HG03520 (cell line): ENCODE data around the gene PNMA1.

Experiments
- ATAC-seq: cut with Tn5 transposase; IDR thresholded peaks from one replicate; pipeline ENCODE4 v1.9.1; 2021; ENCODE audit warnings: mild to moderate bottlenecking, moderate library complexity; ENCODE audit not compliant: unreplicated experiment

The PNMA1 gene

DNA sequence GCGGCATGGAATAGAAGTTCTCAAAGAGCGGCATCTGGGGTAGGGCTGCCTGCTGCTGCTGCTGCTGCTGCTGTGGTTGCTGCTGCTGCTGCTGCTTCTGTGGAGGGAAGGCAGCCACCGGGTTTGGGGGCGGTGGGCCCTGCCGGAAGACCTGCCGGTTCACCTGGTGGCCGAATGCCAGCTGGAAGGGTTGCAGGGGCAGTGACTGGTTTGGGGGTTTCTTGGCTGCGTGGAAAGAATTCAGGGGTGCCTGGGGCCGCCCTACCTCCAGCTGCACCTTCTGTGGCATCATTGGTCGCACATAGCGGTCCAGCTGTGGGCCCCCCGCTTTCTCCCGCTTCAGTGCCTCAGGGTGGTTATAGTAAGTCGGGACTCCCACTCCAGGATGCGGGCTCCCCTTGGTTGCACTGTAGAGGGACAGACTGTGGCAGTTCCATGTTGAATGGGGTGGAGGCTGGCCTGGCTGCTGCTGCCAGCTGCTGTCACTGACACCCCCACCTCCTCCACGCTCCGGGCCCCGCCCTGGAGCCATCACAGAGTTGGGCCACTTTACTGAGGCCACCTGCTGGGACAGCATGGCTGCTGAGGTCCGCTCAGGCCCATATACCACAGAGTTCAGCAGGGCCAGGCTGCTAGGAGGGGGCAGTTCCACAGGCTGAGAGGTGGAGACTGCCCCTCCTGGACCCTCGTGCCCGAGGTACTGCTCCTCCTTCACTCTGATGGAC is 25.2 kb upstream of the PNMA1 start:
- ATAC-seq, result no peak

DNA sequence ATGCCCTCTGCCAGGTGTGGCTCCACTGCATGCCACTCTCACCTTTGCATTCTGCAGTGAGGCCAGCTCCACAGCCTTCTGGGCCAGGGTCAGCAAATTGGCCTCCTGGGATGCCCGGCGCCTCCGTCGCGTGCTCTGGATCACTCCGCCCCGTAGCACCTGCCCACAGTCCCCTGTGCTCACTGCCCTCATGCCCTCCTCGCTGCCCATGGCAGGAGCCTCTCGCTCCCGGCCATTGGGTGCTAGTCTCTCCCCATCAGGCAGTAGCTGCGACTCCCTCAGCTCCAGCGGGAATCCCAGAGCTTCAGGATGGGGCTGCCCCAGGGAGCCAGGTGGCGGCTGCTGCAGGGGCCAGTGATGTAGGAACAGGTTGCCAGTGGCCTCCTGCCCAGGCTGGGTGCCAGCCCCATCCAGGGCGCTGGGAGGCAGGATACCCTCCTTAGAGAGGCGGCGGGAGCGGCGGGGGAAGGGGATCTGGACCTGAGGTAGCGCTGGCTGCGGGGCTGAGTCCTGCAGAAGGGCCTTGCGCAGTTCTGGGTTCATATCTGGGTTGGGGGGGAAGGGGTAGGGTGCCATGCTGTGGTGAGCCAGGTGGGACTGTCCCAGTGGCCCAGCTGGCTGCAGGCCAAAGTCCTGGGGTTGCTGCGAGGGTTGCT is 24.5 kb upstream of the PNMA1 start:
- no peak for ATAC-seq

DNA sequence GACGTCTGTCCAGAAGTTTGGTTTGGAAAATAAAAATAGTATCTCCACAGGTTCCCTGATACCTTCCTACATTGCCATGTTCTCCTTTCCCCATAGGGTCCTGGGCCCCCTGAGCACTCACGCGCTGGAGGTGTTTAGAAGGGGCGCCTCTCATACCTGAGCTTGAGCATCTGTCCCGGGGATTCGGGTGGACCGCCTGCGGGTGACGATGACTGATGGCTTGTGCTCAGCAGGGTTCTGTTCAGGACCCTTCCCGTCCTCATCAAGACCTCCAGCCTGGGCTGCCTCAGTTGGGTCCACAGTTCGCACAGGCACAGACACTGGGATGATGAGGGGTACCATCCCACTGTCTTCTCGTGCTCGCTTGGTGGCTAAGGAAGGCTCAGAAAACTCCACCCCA is 22.7 kb upstream of the PNMA1 start:
- ATAC-seq, result no peak

DNA sequence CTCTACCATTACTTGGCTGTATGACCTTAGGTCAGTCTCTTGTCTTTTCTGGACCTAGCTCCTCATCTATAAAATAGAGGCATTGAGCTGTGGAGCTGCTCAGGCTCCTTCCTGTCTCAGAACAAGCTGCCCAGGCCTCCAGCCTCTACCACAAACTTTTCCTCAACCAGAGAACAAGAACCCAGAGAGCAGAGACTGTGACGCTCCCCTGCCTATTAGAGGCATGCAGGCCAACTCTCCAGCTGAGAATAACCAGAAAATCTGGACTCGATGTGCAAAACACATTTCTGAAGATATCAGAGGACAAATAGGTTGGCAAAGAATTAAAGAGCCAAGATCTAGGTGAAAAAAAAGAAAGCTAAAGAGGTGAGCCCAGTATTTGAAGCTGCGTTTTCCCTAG is 17.8 kb upstream of the PNMA1 start:
- no peak for ATAC-seq

DNA sequence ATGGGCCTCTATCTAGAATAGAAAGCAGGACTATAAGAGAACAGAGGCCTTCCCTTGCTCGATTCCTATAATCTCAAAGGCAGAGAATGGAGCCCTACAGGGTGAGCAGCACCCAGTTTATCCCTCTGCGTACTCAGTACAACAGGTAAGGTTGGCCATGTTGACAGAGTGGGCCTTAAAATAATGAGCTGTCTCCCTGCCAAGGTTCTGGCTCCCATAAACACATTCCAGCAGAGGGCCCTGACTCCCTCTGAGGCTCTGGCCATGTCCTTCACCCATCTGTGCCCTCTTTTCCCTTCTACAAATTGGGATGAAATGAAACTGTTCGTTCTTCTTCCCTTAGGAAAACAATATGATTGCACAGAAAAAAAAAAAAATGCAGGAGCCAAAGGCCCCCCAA is 16.9 kb upstream of the PNMA1 start:
- ATAC-seq, result no peak

DNA sequence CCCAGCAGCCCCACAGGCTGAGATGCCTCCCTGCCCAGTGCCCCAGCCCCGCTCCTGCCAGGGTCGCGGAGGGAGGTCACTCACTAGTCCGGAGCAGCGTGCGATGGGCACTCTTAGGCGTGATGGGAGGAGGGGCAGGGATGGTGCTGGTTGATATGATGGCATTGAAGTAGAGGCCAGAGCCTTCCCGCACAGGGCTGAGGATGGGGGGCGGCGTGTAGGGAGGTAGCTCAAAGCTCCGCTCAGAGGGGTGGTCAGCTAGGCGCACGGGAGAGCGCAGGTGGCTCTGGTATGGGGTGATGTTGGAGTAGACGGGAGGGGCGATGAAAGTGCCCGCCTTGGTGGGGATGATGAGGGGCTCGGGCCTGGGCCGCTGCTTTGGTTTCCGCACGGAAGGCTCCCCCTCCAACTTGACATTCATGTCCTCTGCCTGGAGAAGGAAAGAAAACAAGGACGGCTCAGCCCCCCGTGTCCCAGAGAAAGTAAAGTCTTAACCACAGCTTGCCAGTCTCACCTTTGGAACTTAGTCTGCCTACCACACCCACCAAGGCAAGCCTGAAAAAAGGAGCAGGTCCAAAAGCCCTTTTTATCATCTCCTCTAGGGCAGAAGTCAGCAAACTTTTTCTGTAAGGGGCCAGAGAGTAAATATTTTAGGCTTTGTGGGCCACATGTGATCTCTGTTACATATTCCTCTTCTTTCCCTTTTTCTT is 15.5 kb upstream of the PNMA1 start:
- no peak for ATAC-seq

DNA sequence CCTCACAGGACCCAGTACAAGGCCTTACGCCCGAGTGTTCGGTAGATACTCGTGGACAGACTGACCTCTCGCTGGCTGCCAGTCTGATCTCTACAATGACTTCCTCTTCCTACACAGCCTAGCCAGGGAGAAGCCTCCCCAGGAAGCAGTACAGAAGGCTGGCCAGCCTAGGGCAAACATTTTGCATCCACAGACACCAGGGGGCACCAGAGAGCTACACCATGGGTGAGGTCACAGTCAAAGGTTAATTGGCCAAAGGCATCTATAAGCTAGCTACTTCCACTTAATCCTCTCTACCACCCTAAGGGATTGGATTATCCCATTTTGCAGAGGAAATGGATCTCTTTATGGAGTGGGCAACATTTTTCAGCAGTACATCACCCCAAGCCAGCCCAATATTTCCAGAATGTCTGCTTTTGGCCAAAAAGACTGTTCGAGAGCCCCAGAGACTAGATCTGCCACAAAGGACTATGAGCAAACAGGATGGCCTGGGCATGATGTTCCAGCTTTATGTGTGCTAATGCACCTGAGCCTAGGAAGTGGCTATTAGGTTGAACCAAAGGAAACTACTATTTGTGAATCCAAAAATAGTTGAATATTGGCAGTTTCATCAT is 14.6 kb upstream of the PNMA1 start:
- ATAC-seq, result no peak

DNA sequence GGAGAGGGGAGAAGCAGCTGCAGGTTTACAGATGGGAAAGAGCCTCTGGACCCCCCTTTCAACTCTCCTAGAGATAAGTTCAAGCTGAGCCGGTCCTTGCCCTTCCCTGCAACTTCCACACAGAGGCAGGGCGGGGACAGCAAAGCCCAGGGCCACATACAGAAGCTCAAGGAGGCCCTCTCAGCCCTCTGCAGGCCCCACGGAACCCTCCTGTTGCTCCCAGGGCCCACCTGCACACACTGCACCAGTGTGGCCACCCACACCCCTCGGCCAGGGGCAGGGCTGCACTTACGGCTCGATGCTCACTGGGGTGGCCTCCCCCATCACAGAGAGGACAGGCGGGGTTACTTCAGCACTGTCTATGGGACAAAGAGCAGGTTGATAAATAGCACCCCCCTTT is 13.0 kb upstream of the PNMA1 start:
- no peak for ATAC-seq

DNA sequence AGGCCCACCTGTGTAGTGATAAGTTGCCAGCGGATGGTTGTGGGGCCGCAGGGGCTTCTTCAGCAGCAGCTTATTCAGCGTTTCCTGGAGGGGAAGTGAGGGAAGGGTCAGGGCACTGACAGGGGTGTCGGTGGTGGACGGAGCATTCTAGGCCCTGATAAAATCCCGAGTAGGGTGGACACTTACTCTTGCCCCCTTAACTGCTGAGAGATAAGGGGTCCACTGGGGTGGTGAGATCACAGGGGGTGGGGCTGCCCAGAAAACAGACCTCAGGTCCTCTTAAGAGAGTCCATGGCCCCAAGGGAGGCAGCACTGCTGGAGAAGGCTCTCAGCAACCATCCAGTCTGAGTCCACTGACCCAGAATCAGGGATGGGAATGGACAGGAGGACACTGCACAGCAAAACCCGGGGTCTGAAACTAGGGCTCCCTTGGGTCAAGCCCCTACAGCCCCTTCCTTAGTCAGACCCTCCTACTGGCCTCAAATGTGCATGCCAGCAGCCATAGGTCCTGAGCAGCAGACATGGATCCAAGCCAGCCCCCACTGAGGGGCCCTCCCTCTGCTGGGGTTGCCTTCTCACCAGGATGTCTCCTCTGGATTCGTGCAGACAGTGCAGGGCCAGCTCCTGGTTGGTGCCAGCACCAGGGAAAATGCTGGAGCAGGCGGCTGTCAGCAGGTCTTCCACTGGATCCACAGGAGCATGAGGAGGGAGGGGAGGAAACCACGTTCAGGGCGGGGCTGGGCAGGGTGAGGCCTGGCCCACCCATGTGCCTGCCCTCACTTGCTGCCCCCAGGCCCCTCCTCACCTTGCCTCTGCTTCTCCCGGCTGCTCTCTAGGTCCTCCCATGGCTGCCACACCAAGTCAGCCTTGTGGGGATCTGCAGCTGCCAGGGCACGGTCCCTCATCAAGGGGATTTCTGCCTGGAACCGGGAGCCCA is 12.1 kb upstream of the PNMA1 start:
- no peak for ATAC-seq

DNA sequence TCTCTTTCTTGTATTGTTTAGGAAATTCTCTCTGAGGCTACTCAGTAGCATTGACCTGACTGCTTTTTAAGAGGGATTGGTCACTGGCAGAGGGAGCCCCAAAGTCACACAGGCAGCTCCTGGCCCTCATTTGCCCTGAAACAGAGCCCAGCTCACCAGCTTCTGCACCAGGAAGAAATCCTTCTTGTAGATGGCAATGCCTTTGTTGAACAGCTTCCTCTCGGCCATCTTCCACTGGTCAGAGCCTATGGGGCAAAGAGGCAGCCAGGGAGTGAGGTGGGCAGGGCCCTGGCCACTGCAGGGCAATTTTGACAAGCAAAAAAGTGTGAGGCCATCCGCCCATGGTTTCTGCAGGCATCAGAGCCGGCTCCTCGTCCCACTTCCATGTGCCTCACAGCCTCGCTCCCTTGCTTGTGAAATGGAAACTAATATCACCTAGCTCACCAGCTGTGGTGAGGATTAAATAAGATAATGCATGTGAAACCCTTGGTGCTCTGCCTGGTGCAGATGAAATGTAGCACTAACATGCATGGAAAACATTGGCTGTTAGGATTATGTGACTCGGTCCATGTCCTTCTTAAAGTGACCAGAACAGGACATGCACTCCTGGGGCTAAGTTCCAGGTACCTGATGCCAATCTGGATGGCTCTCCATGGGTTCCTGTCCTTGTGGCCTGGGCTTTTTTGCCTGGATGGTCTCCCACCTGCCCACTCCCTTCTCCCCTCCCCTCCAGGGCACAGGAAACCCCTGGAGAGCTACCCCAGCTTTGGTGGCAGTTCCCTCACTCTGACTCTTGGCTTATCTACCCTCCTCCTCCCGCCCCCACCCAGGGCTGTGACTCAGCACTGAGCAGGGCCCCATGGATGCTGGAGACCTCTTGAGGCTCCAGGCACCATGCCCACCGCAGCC is 11.2 kb upstream of the PNMA1 start:
- ATAC-seq, result no peak

DNA sequence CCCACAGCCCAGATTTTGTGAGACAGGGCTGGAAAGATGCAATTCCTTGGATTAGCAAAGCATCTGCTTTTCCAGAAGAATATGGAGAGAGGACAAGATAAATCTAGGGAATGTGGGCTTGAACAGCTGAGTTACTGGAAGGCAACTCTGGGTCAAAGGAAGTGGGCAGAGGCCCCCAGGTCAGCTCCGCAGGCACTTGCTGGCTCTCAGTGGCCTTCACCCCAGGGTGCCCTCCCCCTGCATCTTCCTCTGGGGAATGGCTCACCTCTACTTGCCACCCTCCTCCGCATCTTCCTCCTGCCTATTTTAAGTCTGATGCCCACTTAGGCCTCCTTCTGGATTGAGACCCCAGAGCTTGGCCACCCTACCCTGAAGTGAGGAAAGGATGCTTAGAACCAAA is 10.5 kb upstream of the PNMA1 start:
- ATAC-seq, result no peak

DNA sequence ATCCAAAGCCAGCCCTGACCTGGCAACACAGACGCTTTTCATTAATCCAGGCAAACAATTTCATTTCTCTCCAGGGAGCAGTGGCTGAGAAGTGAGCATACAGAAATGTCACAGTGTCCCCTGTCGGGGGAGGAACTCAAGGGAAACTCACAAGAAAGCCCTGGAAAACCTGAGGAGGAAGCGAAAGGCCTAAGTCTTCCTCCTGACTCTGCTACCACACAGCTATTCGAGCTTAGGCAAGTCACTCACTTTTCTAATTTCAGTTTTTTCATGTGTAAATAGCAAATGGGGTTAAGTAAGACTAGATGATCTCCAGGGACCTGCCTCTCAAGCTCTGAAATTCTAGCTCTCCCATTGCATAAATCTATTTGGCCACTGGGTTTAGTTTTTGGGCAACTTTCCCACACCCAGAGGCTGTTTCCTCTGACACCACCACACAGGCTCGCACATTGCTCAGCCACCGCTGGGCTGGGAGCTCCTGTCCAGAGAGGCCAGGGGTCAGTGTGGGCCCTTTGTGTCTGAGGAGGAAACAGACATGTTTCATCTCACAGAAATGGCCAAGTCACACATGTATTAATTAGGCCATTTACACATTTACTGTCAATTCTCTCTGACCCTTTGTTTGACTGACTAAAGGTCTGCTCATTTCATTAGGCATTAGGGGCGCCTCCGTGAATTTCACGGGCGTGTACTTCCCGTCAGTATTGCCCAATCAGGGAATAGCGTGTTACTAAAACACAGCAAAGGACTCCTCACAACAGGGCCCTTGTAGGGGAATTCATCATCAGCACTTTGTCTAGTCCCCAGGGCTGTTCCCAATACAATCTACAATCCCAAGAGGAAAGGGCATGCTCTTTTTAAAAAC is 9.8 kb upstream of the PNMA1 start:
- no peak for ATAC-seq

DNA sequence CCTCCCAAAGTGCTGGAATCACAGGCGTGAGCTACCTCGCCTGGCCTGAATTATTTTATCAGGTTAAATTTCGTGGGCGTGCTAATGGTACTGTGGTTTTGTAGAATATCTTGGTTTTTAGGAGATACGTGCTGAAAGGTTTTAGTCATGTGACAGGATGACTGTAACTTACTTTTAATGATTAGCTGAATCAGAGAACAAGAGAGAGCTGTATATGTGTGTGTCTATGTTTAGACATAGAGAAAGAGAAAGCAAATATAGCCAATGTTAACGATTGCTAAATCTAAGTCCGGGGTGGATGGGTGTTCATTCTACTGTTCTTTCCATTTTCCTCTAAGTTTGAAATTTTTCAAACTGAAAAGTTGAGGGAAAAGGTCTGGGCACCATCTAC is 9.2 kb upstream of the PNMA1 start:
- ATAC-seq, result no peak

DNA sequence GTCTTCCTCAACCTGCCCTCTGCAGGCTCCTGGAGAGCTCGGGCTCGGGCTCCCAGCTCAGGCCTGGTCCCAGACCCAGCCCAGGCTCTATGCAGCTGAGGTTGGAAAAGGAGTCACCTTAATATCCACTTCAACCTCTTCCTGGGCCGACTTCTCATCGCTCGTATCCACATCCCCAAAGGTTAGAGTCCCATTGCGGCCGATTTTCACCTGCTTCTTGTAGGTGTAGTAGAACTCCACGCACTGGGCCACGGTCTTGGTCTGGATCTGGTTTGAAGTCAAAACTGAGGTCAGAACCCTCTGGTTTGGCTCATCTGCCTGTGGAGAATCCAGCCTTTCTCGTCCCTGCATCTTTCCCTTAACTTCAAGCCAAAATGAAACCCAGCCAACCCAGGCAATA is 8.4 kb upstream of the PNMA1 start:
- no peak for ATAC-seq

DNA sequence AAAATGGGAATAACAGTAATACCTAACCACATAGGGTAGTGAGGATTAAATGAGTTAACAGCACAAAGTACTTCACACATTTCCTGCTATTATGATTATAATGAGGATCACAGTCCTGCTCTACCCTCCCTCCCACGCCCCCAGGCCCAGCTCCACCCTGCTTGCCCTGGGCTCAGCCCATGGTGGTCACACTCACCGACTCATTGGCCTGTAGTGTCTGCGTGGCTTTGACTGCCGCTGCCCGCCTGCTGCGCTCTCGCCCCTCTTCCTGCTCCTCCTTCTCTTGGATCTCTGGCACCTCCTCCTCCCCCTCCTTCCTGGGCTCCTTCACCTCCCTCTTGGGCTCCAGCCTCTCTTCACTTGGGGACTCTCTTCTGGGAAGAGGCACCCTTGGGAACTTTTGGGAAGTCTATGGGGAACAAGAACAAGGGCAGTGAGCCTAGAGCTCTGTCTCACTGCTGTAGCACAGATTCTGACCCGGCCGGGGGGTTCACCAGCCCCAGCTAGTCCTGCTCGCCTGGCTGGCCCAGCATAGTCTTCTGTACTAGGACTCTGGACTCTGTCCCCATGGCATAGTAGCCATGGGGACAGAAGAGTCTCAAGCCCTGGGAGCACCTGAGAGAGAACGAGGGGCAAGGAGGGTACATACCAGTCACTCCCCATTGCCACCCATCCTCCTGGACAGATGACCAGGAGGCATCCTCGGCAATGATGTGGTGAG is 7.1 kb upstream of the PNMA1 start:
- no peak for ATAC-seq

DNA sequence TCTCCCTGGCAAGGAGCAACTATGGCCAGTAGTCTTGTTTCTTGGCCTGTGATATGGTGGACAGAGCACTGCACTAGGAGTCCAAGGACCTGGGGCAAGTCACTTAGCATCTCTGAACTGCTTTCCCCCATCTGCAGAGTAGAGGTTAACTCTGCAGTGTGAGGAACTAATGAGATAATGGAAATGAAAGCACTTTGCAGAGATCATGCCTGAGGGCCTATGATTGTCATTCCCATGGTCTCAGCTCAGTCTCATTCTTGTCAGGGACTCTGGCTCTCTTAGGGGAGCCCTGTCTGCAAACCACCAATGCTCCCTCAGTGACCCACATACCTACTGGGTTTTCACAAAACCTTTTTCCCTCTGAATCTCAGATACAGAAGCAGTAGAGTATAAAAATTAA is 6.5 kb upstream of the PNMA1 start:
- no peak for ATAC-seq

DNA sequence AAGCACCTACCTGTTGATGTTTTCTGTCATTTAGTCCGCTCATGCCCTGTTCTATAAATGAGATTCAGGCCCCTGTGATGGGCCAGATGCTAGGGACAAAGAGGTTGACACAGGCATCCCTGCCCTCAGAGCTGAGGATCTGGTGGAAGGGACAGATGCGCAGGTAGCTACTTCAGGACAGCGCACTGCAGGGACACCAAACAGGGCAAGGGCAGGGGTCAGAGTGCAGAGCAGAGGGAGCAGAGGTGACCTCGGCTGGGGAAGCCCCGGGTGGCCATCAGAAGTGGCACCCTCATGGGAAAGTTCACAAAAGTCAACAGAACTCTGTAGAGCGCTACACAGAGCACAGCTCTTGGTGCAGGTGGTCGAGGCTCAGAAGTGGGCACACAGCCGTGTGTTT is 5.6 kb upstream of the PNMA1 start:
- ATAC-seq, result no peak

DNA sequence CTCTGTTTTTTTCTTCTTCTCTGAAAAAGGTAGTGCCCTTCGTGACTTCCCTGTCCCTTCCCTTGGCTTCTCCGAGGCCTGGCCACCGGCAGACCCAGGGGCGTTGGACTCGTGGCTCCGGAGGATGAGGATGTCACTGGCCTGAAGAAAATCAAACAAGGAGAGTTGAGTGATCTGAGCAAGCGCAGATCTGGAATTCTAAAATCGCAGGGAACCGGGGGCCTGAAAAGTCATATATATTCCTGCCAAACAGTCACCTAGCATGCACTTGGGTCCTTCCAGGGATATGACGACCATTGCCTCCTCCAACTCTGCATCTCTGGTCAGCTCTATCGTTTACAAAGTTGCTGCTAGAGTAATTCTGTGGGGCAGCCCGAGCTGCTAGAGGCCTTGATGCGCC is 5.2 kb upstream of the PNMA1 start:
- no peak for ATAC-seq
